ENCODE data around the gene SLC25A22. TPM values are rescaled to one million over a fixed set of nuclear protein-coding genes. Genes with fewer than 3 reads are reported as not detected.

SLC25A22 gene
- total and polyA plus RNA-seq, 9 of the 15 experiments (the other 6 are each of a cell fraction or from before 2014, with no cell fraction given): 0.41 to 55.4 (median 11.4) TPM

- TF ChIP-seq RBM17 (IDR thresholded peaks at IDR 0.05; ENCODE audit: borderline replicate concordance, low read depth, low read length) (no peak), KLF1 (tag; IDR thresholded peaks at IDR 0.05) (no peak), MIER1 (IDR thresholded peaks at IDR 0.05; ENCODE audit: low read depth) (no peak), ZNF589 (CRISPR knock-in tag; IDR thresholded peaks at IDR 0.05; ENCODE audit: low read depth) (no peak), MTA3 (IDR thresholded peaks at IDR 0.05; ENCODE audit: borderline replicate concordance) (no peak), GATAD2B (IDR thresholded peaks at IDR 0.05; ENCODE audit: borderline replicate concordance) (no peak), CCNT2 (IDR thresholded peaks at IDR 0.05; ENCODE audit: borderline replicate concordance, extremely low read depth, insufficient read length, low read depth, low read length) (no peak), MNT (conservative IDR thresholded peaks at IDR 0.05) (0 out of 4 replicates have a peak, but pooled peaks of 1 of the 2 experiments have one; percentile 15), JUNB (CRISPR knock-in tag; conservative IDR thresholded peaks at IDR 0.05) (no peak)
- TF ChIP-seq, protein P1, sequence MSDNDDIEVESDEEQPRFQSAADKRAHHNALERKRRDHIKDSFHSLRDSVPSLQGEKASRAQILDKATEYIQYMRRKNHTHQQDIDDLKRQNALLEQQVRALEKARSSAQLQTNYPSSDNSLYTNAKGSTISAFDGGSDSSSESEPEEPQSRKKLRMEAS (CRISPR knock-in tag; IDR thresholded peaks at IDR 0.05): peak; percentile 1; the same call in 1 of the 2 replicates
- TF ChIP-seq, protein P2, sequence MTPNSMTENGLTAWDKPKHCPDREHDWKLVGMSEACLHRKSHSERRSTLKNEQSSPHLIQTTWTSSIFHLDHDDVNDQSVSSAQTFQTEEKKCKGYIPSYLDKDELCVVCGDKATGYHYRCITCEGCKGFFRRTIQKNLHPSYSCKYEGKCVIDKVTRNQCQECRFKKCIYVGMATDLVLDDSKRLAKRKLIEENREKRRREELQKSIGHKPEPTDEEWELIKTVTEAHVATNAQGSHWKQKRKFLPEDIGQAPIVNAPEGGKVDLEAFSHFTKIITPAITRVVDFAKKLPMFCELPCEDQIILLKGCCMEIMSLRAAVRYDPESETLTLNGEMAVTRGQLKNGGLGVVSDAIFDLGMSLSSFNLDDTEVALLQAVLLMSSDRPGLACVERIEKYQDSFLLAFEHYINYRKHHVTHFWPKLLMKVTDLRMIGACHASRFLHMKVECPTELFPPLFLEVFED (CRISPR knock-in tag; conservative IDR thresholded peaks at IDR 0.05): no peak
- TF ChIP-seq, protein P3, sequence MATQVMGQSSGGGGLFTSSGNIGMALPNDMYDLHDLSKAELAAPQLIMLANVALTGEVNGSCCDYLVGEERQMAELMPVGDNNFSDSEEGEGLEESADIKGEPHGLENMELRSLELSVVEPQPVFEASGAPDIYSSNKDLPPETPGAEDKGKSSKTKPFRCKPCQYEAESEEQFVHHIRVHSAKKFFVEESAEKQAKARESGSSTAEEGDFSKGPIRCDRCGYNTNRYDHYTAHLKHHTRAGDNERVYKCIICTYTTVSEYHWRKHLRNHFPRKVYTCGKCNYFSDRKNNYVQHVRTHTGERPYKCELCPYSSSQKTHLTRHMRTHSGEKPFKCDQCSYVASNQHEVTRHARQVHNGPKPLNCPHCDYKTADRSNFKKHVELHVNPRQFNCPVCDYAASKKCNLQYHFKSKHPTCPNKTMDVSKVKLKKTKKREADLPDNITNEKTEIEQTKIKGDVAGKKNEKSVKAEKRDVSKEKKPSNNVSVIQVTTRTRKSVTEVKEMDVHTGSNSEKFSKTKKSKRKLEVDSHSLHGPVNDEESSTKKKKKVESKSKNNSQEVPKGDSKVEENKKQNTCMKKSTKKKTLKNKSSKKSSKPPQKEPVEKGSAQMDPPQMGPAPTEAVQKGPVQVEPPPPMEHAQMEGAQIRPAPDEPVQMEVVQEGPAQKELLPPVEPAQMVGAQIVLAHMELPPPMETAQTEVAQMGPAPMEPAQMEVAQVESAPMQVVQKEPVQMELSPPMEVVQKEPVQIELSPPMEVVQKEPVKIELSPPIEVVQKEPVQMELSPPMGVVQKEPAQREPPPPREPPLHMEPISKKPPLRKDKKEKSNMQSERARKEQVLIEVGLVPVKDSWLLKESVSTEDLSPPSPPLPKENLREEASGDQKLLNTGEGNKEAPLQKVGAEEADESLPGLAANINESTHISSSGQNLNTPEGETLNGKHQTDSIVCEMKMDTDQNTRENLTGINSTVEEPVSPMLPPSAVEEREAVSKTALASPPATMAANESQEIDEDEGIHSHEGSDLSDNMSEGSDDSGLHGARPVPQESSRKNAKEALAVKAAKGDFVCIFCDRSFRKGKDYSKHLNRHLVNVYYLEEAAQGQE (IDR thresholded peaks at IDR 0.05; ENCODE audit: borderline replicate concordance): no peak
- TF ChIP-seq, protein P3 (CRISPR knock-in tag; IDR thresholded peaks at IDR 0.05; ENCODE audit: low read depth): no peak
- TF ChIP-seq, protein P4, sequence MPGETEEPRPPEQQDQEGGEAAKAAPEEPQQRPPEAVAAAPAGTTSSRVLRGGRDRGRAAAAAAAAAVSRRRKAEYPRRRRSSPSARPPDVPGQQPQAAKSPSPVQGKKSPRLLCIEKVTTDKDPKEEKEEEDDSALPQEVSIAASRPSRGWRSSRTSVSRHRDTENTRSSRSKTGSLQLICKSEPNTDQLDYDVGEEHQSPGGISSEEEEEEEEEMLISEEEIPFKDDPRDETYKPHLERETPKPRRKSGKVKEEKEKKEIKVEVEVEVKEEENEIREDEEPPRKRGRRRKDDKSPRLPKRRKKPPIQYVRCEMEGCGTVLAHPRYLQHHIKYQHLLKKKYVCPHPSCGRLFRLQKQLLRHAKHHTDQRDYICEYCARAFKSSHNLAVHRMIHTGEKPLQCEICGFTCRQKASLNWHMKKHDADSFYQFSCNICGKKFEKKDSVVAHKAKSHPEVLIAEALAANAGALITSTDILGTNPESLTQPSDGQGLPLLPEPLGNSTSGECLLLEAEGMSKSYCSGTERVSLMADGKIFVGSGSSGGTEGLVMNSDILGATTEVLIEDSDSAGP (CRISPR knock-in tag; IDR thresholded peaks at IDR 0.05): no peak
These were observed 1.4 kb downstream of the SLC25A22 start (continued) for GRCh38 chr11:796565-797295.

Measured in K562 (cell line).